Measurements from ENCODE around the gene TRABD2B.

The TRABD2B gene

DNA sequence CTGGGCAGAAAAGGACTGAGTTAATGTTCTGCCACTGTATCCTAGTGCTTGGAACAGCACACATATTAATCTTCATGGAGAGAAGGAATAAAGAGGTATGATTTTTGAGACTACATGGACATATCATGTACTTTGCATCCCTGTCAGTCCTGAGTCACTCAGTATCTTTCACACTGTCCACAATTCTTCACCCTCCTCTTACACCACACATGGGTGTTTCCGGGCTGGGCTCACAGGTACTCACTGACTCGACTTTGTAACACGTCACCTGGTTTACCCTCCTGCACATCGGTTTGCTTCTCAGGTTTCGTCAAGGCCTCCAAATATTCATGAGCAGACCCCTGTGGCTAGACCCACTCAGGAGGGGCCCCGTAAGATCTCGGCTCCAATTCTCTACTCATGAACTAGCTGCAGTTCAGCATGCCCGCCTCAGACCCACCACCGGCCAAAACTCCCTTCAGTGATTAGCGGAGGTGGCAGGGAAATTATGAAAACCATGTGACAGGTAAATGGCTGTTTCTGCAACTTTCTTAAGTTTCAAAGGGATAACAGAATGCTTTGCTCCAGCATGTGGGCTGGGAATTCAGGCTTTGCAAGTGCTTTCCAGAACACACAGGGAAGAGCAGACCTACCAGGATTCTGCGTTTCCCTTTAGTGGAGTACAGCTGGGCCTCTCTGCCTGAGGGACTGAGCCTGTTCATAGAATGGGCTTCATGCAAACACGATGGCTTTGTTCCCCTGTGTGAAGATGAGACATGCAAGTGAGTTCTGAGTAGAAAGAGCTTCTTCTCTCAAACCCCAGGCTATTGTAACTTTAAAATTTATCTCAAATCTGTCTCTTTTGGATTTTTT lies 31.3 kb upstream of the TRABD2B start:
- Histone ChIP-seq H3K9me3 (ENCODE audit: insufficient read depth, low read length, severe bottlenecking) (no peaks in the 10 kb centered on the region), H2AFZ (ENCODE audit: low read depth, low read length) (no peak overlapping the region), H3K36me3 (ENCODE audit: insufficient read depth, low read length) (no peaks in the 10 kb centered on the region), H4K20me1 (ENCODE audit: insufficient read depth, low read length) (no peaks in the 10 kb centered on the region), H3K27me3 (ENCODE audit: insufficient read depth, low read length, poor library complexity) (peaks cover 3% of the 10 kb centered on the region), H3K4me1 (ENCODE audit: insufficient read depth, low read length) (no peaks in the 10 kb centered on the region), H3K79me2 (ENCODE audit: insufficient read depth, low read length) (no peaks in the 10 kb centered on the region), H3K27ac (ENCODE audit: low read length) (no peak overlapping the region), H3K4me3 (ENCODE audit: low read depth in 1 of 2, low read length in 2 of 2) (no peak overlapping the region), H3K4me2 (ENCODE audit: insufficient read depth, low read length) (no peak overlapping the region), H3K9ac (ENCODE audit: low read depth, low read length) (no peak overlapping the region)
- no peak for ATAC-seq (ENCODE audit: insufficient read depth, low read depth)
- TF ChIP-seq, protein P1, sequence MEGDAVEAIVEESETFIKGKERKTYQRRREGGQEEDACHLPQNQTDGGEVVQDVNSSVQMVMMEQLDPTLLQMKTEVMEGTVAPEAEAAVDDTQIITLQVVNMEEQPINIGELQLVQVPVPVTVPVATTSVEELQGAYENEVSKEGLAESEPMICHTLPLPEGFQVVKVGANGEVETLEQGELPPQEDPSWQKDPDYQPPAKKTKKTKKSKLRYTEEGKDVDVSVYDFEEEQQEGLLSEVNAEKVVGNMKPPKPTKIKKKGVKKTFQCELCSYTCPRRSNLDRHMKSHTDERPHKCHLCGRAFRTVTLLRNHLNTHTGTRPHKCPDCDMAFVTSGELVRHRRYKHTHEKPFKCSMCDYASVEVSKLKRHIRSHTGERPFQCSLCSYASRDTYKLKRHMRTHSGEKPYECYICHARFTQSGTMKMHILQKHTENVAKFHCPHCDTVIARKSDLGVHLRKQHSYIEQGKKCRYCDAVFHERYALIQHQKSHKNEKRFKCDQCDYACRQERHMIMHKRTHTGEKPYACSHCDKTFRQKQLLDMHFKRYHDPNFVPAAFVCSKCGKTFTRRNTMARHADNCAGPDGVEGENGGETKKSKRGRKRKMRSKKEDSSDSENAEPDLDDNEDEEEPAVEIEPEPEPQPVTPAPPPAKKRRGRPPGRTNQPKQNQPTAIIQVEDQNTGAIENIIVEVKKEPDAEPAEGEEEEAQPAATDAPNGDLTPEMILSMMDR (IDR thresholded peaks at IDR 0.05; ENCODE audit: borderline replicate concordance, extremely low read depth, low read length, poor library complexity, severe bottlenecking), result no peak
- TF ChIP-seq EZH2 (IDR thresholded peaks at IDR 0.05; ENCODE audit: borderline replicate concordance, low read depth, low read length, severe bottlenecking), result no peak
- no peak for DNase-seq

DNA sequence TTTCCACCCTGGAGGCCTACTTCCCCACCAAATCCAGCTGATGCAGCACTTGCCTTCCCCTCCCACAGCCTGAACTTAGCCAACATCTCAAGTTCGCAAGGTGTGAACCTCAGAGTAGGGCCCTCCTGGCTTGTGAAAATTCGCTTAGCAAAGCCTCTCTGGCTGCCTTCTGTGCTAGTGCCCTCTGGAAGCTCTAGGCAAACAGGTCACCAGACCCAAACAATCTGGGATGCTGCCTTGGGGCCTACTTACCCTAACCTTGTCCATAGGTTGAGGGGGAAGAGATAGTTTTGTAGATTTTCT lies 30.3 kb upstream of the TRABD2B start:
- no peak overlapping the region for H3K9ac ChIP-seq (ENCODE audit: low read depth, low read length)
- H3K4me3 ChIP-seq (ENCODE audit: low read depth in 1 of 2, low read length in 2 of 2), result no peak overlapping the region
- H3K4me2 ChIP-seq (ENCODE audit: insufficient read depth, low read length), result no peak overlapping the region
- TF ChIP-seq, protein P1 (IDR thresholded peaks at IDR 0.05; ENCODE audit: borderline replicate concordance, extremely low read depth, low read length, poor library complexity, severe bottlenecking), result no peak
- no peak for ATAC-seq (ENCODE audit: insufficient read depth, low read depth)
- peaks cover 3% of the 10 kb centered on the region for H3K27me3 ChIP-seq (ENCODE audit: insufficient read depth, low read length, poor library complexity)
- H4K20me1 ChIP-seq (ENCODE audit: insufficient read depth, low read length), result no peaks in the 10 kb centered on the region
- H3K9me3 ChIP-seq (ENCODE audit: insufficient read depth, low read length, severe bottlenecking), result no peaks in the 10 kb centered on the region
- no peaks in the 10 kb centered on the region for H3K79me2 ChIP-seq (ENCODE audit: insufficient read depth, low read length)
- no peak for DNase-seq
- H3K4me1 ChIP-seq (ENCODE audit: insufficient read depth, low read length), result no peaks in the 10 kb centered on the region
- no peak overlapping the region for H2AFZ ChIP-seq (ENCODE audit: low read depth, low read length)
- no peaks in the 10 kb centered on the region for H3K36me3 ChIP-seq (ENCODE audit: insufficient read depth, low read length)
- H3K27ac ChIP-seq (ENCODE audit: low read length), result no peak overlapping the region

DNA sequence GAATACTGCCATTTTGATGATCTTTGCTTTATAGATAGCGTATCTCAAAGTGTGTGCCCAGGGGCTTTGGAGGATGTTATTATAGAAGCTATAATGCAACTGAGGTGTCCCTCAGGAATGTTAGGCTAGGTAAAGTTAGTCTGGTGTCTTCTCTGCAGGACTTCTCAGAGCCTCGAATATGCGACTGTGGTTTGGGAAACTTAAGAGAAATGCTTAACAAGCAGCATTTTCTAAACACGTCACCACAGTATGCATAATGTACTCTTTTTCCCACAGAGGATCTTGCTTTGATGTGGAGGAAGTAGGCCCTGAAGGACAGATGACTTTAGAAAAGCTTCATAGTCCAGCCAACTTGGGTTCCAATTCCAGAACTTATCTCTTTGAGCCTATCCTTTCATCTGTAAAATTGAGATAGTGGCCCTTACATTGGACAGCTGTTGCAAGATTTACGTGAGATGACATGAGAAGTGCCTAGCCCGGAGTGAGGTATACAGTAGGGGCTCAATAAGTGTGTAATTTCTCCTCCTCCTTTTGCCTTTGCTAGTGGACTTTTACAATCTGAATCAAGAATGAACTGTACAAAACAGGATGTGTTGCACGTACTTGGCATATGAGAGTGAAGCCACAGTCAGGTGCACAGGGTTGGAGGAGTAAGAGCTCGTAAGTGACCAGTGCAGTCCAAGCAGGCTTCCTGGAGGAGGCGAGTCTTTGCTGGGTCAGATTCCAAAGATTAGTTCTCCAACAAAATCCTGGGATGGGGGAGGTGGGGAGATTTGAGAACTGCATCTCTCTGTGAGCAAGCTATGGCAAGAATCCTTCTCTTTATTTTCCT lies 29.7 kb upstream of the TRABD2B start:
- no peaks in the 10 kb centered on the region for H3K9me3 ChIP-seq (ENCODE audit: insufficient read depth, low read length, severe bottlenecking)
- no peak for ATAC-seq (ENCODE audit: insufficient read depth, low read depth)
- no peaks in the 10 kb centered on the region for H3K36me3 ChIP-seq (ENCODE audit: insufficient read depth, low read length)
- H3K9ac ChIP-seq (ENCODE audit: low read depth, low read length), result no peak overlapping the region
- no peak for TF ChIP-seq EZH2 (IDR thresholded peaks at IDR 0.05; ENCODE audit: borderline replicate concordance, low read depth, low read length, severe bottlenecking)
- TF ChIP-seq, protein P1 (IDR thresholded peaks at IDR 0.05; ENCODE audit: borderline replicate concordance, extremely low read depth, low read length, poor library complexity, severe bottlenecking), result no peak
- H3K79me2 ChIP-seq (ENCODE audit: insufficient read depth, low read length), result no peaks in the 10 kb centered on the region
- H3K4me3 ChIP-seq (ENCODE audit: low read depth in 1 of 2, low read length in 2 of 2), result no peak overlapping the region
- H4K20me1 ChIP-seq (ENCODE audit: insufficient read depth, low read length), result no peaks in the 10 kb centered on the region
- no peak overlapping the region for H2AFZ ChIP-seq (ENCODE audit: low read depth, low read length)
- DNase-seq, result no peak
- no peak overlapping the region for H3K27ac ChIP-seq (ENCODE audit: low read length)
- peaks cover 3% of the 10 kb centered on the region for H3K27me3 ChIP-seq (ENCODE audit: insufficient read depth, low read length, poor library complexity)
- H3K4me2 ChIP-seq (ENCODE audit: insufficient read depth, low read length), result no peak overlapping the region
- H3K4me1 ChIP-seq (ENCODE audit: insufficient read depth, low read length), result no peaks in the 10 kb centered on the region

Measured in DND-41 (cell line).